B cell (primary cell): Measurements from ENCODE around the gene MAP2K7.

Experiments used
- CTCF ChIP-seq: fragments of 200-600 bp; IDR thresholded peaks from one replicate; pipeline ENCODE4 v1.8.0; 2022; ENCODE audit warnings: antibody characterized with exemption, mild to moderate bottlenecking
- EZH2 ChIP-seq: IDR thresholded peaks from 2 replicates; pipeline ENCODE4 v1.6.1; 2012; ENCODE audit warnings: borderline replicate concordance, low read depth, mild to moderate bottlenecking, moderate library complexity, low read length; ENCODE audit not compliant: insufficient read depth, poor library complexity, severe bottlenecking

GRCh38 chr19:7944177-7944761 is 40.6 kb downstream of the MAP2K7 start:
- peak; percentile 88 for TF ChIP-seq CTCF
- no peak for TF ChIP-seq EZH2
